HG02798 (cell line): ENCODE data around the gene SUSD6.

Source experiments
- ATAC-seq: cut with Tn5 transposase; IDR thresholded peaks from one replicate; pipeline ENCODE4 v1.9.1; 2021; ENCODE audit warnings: mild to moderate bottlenecking; ENCODE audit not compliant: unreplicated experiment, poor library complexity

Gene SUSD6

DNA sequence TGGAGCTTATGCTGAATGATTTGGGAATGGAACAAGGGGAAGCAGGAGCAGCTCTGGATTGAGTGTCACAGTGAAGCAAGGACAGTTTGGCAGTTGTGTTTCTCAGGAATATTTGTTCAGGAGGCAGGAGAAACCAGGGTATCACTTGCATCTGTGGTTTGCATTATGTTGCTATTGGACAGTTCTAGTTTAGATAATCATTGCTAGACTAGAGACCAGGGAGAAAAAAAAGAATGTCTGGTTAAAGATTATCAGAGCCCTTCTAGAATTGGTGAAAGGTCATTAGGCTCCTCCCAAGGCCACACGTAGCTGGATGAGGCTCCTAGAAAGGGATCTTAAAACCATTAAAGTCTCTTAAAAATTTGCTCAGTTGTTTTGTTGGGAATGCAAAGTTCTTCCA, 138.6 kb downstream of the SUSD6 start:
- no peak for ATAC-seq

DNA sequence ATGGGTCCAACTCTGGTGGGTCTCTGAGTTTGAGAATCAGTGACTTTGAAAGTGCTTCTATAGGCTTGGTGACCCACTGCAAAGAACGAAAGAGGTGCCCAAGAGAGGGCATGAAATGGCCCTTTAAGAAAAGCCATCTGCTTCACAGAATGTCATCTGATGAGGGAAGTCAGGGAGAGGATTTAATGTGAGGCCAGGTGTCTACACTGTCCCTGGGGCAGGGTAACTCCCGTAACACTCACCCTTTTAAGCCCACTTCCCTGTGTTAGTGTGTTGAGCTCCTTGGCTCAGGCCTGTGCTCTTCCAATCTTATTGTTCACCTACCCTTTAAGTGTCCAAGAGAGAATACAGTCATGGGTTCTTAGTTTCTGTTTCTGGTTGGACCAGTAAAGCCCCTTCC, 139.1 kb downstream of the SUSD6 start:
- ATAC-seq, result no peak

DNA sequence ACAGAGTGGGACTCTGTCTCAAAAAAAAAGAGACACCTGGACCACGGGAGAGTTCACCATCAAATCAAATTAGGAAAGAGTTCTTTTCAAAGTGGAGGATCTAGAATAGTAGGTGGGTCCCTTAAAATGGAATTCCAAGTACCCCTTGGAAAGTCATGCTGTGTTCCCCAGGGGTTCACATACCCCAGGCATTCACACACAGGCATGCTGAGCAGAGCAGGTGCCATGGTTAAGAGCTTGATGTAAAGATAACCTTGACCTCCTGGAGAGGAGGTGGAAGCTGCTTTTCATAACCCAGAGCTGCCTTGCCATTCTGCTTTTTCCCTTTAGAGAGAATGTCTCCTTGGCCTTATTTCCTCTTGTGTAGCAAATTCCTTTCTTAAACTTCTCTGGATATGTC, 141.4 kb downstream of the SUSD6 start:
- ATAC-seq, result no peak

DNA sequence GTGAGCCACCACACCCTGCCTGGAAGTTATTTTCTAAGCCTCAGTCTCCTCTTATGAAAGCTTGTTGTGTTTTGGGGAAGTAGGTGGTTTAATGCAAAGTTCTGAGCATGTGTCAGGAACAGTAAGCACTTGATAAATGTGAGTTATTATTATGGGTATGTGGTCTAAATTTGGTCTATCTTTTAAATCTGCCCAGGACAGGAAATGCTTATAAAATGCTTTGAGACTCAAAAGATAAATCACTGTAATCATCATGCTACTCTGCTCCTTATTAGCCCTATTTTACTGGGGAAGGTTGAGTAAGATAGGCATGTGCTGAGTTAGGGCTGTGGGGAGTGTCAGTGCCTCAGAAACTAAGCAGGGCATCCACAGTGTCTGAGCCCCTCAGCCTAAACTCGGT, 142.5 kb downstream of the SUSD6 start:
- ATAC-seq, result no peak

DNA sequence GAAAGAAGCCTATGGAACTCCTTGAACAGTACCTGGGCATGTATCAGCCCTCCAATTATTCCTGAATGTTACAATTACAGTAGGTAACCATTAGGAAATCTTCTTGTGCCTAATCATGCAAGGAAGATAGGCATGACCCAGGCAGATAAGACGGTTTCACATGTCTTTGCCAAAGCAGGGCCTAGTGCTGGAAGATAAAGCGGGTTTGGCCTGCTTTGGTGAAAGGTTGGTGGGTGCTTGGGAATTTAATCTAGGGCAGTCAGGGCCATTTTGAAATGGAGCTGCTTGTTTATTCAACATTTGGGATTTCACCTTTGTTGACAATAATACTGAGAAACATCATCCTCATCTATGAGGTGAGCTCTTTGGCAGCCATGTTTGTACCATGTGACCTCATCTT, 143.1 kb downstream of the SUSD6 start:
- ATAC-seq, result no peak

DNA sequence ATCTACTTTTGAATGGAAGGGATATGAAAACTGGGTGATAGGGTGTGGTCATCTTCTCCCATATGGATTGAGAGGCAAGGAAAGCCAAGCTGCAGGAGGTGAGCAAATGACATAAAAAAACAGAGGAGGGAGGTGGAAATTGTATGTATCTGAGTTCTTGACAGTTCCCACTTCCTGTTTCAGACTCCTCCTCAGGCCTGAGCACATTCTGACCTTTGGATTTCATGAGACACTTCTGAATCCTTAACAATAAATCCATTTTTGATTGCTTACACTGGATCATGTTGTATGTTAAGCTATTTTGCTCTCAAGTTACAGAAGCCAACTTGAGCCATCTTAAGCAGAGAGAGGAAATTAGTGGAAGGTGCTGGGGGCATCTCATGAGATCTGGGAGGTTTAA, 143.9 kb downstream of the SUSD6 start:
- ATAC-seq, result no peak

DNA sequence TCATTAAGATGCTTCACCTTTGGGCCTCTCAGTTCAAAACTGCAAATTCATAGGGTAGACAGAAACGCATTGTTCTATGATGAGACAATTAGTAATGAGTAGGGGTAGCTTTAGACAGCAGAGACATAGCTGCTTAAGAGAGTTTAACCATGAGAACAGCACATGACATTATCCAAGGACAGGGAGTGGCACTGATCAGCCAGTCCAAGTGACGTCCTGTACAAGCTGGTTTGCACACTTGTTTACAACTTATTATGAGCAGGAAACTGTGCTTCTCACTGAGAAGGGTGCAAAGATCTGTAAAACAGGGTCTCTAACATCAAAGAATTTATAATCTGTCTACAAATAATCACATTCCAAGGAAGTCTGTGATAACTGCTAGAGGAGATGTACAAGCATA, 144.4 kb downstream of the SUSD6 start:
- ATAC-seq, result no peak

DNA sequence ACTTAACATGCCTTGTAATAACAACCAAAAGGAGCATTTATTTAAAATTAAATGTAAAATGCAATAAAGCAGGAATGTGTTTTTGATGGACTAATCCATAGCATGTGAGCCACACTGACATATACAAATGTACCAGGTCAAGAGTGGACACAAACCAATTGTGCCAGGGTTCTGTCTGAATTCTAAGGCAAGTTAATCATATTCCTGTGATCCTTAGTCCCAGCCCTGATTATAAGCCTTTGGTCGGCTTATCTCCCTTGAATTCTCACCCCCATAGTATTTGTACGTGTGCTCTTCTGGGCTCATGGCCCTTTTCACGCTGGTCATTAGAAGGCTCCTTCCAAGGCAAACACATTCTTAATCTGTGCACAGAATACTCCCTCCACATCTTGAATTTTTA, 144.9 kb downstream of the SUSD6 start:
- no peak for ATAC-seq

DNA sequence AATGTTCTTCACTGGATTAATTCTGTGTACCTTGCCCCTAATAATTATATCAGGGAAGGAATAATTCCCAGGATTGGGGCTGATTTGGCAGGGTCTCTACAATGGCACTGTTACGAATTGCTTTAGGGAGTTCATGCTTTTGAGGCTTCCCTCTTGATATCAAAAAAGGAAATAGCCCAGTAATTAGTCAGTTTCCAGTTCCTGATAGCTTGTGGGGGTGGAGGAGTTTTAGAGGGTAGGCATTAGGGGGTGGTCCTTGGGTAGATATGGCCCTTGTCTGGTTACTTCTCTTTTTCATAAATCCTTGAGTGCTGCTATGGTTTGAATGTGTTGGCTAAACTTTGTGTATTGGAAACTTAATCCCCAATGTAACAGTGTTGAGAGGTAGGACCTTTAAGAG, 149.4 kb downstream of the SUSD6 start:
- ATAC-seq, result no peak

DNA sequence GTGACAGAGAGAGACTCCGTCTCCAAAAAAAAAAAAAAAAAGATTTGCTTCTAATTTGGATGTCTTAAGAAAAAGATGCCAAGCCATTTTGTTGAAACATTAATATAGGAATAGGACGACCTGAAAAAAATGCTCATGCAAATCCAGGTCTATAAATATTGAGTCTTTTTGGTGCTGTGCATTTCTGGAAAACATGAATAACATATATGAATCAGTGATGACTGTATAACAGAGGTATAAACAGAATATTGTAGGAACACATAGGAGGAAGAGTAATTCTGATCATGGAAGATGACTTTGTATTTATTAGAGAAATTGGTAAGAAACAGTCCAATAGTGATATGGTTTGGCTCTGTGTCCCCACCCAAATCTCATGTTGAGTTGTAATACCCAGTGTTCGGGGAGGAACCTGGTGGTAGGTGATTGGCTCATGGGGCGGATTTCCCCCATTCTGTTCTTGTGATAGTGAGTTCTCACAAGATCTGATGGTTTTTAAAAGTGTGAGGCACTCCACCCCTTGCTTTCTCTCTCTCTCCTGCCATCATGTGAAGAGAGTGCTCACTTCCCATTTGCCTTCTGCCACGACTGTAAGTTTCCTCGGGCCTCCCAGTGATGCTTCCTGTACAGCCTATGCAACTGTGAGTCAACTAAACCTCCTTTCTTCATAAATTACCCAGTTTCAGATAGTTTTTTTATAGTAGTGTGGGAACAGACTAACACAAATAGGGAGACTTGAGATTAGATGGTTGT, 152.5 kb downstream of the SUSD6 start:
- ATAC-seq, result no peak
